GM18951 (cell line): Measurements from ENCODE around the gene ISX.

Source experiments
- POLR2A ChIP-seq: IDR thresholded peaks from 4 replicates; pipeline ENCODE4 v1.6.1; 2011; ENCODE audit warnings: mild to moderate bottlenecking; ENCODE audit not compliant: insufficient read length, insufficient read depth; ENCODE audit errors: extremely low read depth
- in situ Hi-C: fragments of 300-500 bp; cut with MboI; formaldehyde crosslinking; loops from one replicate; pipeline ENCODE4 v1.12.0; 2022; ENCODE audit warnings: low sequenced_read_pairs, mixed read lengths, inconsistent platforms; ENCODE audit not compliant: unreplicated experiment

The ISX gene

GRCh38 chr22:35059632-35060031 lies 6.3 kb upstream of the ISX start:
- in situ Hi-C loops, result no loop called here
- no peak for TF ChIP-seq POLR2A

DNA sequence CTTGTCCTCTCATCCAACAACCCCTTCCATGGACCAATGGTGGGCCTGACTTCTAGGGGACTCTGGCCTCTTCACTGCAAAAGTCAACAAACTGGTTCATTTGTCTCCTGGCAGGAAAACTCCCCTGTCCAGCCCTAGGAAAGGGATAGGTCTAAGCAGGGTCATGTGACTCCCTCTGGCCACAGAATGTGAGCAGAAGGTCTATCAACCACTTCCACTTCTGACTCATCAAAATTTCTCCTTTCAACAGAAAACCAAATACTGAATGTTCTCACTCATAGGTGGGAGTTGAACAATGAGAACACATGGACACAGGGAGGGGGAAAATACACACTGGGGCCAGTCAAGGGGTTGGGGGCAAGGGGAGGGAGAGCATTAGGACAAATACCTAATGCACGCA lies 1.3 kb upstream of the ISX start:
- no peak for TF ChIP-seq POLR2A
- in situ Hi-C loops, result no loop called here

- no peak for TF ChIP-seq POLR2A
- in situ Hi-C loops, result no loop called here
Measured at GRCh38 chr22:35065183-35065582, 775 bp upstream of the ISX start.

DNA sequence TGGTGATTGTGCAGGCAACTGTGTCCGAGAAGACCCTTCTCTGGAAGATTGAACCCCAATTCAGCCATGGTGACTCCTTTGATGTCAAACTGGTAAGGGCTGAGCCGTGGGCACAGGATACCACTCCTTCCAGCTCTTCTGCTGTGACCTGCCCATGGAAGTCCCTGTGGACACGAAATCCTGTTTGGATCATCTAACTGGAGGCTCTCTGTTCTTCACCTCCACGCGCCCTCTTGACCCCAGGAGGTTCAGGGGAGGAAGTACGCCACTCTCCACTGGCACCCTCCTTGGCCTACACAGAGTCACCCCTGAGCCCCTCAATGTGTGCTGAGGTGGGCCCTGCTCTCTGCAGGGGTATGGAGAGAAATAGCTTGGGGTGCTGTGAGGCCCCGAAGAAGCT lies 810 bp downstream of the ISX start:
- TF ChIP-seq POLR2A, result no peak
- in situ Hi-C loops, result no loop called here

DNA sequence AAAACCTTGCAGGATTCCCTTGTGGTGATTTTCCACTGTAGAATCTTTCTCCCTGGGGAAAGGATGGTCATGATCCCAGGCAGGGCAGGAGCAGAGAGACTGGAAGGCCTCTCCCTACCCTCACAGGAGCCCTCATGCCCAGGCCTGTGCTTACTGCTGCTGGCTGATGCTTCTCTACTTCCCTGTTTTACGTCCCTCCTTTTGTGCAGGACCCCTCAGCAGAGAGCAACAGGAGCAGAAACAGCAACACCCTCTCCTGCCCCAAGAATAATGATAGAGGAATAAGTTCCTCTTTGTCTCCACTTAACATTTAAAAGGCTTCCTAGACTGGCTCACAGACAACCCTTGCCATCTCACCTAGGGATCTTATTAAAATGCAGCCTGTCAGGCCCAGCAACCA lies 3.6 kb downstream of the ISX start:
- no peak for TF ChIP-seq POLR2A
- in situ Hi-C loops, result no loop called here

DNA sequence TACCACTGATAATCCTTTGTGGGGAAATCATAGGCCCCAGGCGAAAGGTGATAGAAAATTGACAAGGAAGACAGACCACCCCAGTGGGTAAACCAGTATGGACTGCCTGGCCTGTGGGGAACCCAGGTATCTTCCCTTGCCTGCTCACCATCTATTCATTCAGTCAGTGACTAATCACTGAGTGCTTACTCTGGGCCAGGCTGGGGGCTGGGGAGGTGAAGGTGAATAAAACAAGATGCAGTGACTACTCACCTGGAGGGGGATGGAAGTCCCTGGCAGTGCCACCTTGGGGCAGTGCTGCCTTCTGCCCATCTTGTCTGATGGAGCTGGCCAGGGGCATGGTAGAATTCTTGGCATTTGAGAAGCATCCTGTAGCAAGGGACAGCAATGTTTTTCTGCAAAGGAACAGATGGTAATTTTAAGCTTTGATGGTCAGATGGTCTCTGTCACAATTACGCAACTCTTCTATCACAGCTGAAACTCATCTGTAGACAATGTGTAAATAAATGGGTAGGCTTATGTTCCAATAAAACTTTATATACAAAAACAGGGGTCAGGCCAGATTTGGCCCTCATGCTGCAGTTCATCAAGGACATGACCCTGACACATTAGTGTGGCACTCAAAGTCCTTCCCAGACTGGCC lies 4.6 kb downstream of the ISX start:
- no peak for TF ChIP-seq POLR2A
- in situ Hi-C loops, result no loop called here

DNA sequence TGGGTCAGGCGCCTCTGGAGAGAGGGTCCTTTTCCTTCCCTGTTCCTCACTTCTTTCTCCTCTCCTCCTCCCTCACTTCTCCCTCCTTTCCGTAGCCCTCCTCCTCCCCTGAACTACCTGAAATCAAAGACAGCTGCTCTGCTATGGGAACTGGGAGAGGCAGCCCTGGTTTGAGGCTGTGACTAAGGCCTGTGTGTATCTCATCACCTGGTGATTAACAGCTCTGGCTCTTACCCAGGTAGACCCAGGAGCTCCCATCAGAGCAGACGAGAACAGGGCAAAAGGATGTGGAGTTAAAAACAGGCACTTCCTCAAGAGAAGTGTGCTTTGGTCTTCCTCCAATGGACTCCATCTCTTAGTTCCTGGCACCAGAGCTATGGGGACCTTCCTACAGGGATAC lies 5.8 kb downstream of the ISX start:
- in situ Hi-C loops, result no loop called here
- no peak for TF ChIP-seq POLR2A

GRCh38 chr22:35072925-35073324 lies 7.0 kb downstream of the ISX start:
- in situ Hi-C loops, result no loop called here
- TF ChIP-seq POLR2A, result no peak

DNA sequence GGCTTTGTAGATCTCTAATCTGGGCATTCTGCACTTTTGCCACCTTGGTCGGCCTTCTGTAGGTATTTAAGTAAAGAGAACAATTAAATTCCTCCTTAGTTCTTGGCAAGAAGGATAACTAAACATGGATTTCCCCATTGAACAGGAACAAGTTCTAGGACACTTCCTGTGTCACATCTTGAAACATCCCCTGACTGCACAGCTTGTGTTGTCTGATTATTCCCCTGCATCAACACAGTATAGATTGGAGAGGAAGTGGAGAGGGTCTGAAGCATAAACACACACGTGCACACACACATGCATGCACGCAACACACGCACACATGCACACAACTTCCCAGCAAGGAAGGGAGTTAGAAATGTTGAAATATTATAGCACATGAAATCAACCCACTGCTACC lies 8.6 kb downstream of the ISX start:
- no peak for TF ChIP-seq POLR2A
- in situ Hi-C loops, result no loop called here

DNA sequence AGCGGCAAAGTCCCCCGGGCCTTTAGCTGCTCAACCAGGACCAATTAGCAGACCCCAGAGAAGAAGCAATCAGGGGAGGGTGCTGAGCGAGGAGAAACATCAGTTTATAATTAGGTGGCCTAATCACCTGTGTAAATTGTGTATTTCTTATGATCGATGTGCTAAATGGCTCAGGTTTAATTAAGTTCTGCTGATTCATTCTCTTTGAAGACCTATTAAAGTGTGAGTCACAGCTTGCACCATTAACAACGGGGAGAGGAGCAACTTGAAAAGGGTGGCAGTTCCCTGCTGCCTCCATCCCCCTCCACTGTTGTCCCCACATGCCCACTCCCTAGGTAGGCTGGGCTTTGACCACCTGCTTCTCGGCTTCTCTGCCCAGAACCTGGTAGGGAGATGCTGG lies 10.7 kb downstream of the ISX start:
- in situ Hi-C loops, result no loop called here
- no peak for TF ChIP-seq POLR2A

GRCh38 chr22:35085621-35086020 lies 19.7 kb downstream of the ISX start:
- no peak for TF ChIP-seq POLR2A
- in situ Hi-C loops, result no loop called here

DNA sequence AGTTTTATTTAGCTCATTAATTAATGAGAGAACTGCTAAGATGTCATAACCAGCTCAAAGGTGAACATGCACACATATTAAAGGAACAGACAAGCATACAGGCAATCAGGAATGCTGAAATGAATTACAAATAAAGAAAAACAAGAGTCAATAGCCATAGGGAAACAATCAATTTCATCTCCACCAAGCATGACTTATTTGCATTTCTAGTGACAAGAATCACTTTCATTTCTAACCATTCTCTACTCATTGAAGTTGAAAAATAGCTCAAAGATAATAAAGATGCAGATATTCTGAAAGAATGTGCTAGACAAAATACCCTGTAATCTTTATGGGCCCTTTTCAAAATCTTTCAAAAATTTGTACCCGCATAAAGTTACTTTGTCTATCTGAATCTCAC lies 23.2 kb downstream of the ISX start:
- in situ Hi-C loops, result no loop called here
- TF ChIP-seq POLR2A, result no peak

- TF ChIP-seq POLR2A, result no peak
- in situ Hi-C loops, result no loop called here
Measured at GRCh38 chr22:35092406-35092805, 26.4 kb downstream of the ISX start.

DNA sequence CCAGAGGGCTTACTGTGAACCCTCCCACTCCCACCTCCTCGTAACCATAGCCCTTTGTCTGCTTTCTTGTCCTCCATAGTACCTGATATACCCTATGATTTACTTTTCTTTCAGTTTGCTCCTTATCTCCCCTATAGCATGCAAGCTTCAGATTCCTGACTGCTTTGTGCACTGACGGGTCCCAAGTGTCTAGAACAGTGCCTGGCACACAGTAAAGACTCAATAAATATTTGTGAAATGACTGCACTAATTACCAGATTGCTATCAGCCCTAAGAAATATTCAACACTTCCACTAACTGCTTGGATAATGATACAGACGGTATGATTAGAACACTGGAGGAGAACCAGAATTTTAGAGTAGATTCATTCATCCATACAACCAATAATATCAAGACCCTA lies 33.0 kb downstream of the ISX start:
- in situ Hi-C loops, result no loop called here
- TF ChIP-seq POLR2A, result no peak

- no peak for TF ChIP-seq POLR2A
- in situ Hi-C loops, result no loop called here
Measured at GRCh38 chr22:35099883-35100282, 33.9 kb downstream of the ISX start.
